HG02588 (cell line): ENCODE measurements around the gene DZANK1.
"Not testable (repeated sequence)": the region's sequence is repeated elsewhere in the genome, so short reads cannot be mapped to it uniquely, and the experiment has no call there.

Experiments used
- ATAC-seq: cut with Tn5 transposase; IDR thresholded peaks from one replicate; pipeline ENCODE4 v1.9.1; 2021; ENCODE audit warnings: mild to moderate bottlenecking, moderate library complexity; ENCODE audit not compliant: unreplicated experiment

Gene DZANK1

GRCh38 chr20:18466894-18467730 lies at the start of gene DZANK1, which contains the start of gene POLR3F:
Gene DZANK1 (minus strand): TSS chr20:18467030. CDS start chr20:18465358, 1,672 bp downstream.
Gene POLR3F (plus strand): TSS chr20:18467390. CDS start chr20:18467507, 117 bp downstream.
- peak; percentile 99 for ATAC-seq

- no peak for ATAC-seq
Measured at GRCh38 chr20:18515973-18516372, 49.1 kb upstream of the DZANK1 start.

- ATAC-seq: no peak
Measured at GRCh38 chr20:18514127-18514526, 47.3 kb upstream of the DZANK1 start.

GRCh38 chr20:18513208-18513607 lies 46.4 kb upstream of the DZANK1 start:
- no peak for ATAC-seq

GRCh38 chr20:18511571-18511970 lies 44.7 kb upstream of the DZANK1 start:
- ATAC-seq: no peak

GRCh38 chr20:18507218-18508191 lies 40.7 kb upstream of the DZANK1 start, which contains the start of gene SEC23B:
Gene SEC23B (plus strand): TSS chr20:18507940. CDS start chr20:18510836, 2,896 bp downstream.
- ATAC-seq: peak; percentile 97

- no peak for ATAC-seq
Measured at GRCh38 chr20:18506744-18507143, 39.9 kb upstream of the DZANK1 start.

GRCh38 chr20:18504479-18505060 lies 37.7 kb upstream of the DZANK1 start:
- no peak for ATAC-seq

GRCh38 chr20:18501672-18502071 lies 34.8 kb upstream of the DZANK1 start:
- not testable (repeated sequence) for ATAC-seq

GRCh38 chr20:18497603-18498002 lies 30.8 kb upstream of the DZANK1 start:
- no peak for ATAC-seq

- ATAC-seq: peak; percentile 99
Measured at GRCh38 chr20:18496740-18497592, 30.1 kb upstream of the DZANK1 start, which contains the start of gene RBBP9. Gene RBBP9 (minus strand): TSS chr20:18497225. CDS start chr20:18497167, 58 bp downstream.

GRCh38 chr20:18496042-18496441 lies 29.2 kb upstream of the DZANK1 start:
- no peak for ATAC-seq

- no peak for ATAC-seq
Measured at GRCh38 chr20:18488301-18488700, 21.5 kb upstream of the DZANK1 start.

GRCh38 chr20:18481596-18481995 lies 14.8 kb upstream of the DZANK1 start:
- ATAC-seq: no peak

GRCh38 chr20:18477821-18478220 lies 11.0 kb upstream of the DZANK1 start:
- no peak for ATAC-seq

- ATAC-seq: no peak
Measured at GRCh38 chr20:18477218-18477617, 10.4 kb upstream of the DZANK1 start.

- peak; percentile 34 for ATAC-seq
Measured at GRCh38 chr20:18466574-18466893, 296 bp downstream of the DZANK1 start.

- ATAC-seq: no peak
Measured at GRCh38 chr20:18465536-18466200, 1.2 kb downstream of the DZANK1 start.

- ATAC-seq: no peak
Measured at GRCh38 chr20:18456600-18456999, 10.2 kb downstream of the DZANK1 start.
